GM10266 (cell line): Measurements from ENCODE around the gene ITIH2.

Experiments
- DNase-seq: peaks from one replicate; pipeline ENCODE4 v3.0.0; 2012; ENCODE audit errors: extremely low spot score
- CTCF ChIP-seq: IDR thresholded peaks from 2 replicates; pipeline ENCODE4 v1.5.1; 2012; ENCODE audit warnings: mild to moderate bottlenecking, low read depth; ENCODE audit not compliant: control insufficient read depth, insufficient read depth; ENCODE audit errors: missing control alignments

Gene ITIH2

DNA sequence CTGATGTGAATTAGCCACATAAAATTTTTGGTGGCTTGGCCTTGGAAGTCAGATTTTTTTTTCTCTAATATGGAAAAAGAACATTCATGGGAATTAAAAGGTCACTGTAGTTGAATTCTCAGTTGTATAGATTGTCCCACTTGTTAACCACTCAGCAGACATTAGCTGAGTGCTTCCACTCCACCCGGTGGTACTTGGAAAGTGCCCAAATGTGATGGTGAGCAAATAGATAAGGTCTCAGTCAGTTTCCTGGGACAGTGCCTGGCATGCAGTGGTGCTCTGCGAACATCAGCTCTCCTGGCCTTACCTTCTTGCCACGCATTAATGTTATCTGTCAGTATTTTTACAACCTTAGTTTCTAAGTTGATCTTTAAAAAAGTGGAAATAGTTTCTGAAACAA, 86.3 kb downstream of the ITIH2 start:
- no peak for TF ChIP-seq CTCF
- no peak for DNase-seq

GRCh38 chr10:7792541-7792940, 89.4 kb downstream of the ITIH2 start:
- TF ChIP-seq CTCF = no peak
- DNase-seq = no peak

GRCh38 chr10:7794251-7795026, 91.3 kb downstream of the ITIH2 start:
- TF ChIP-seq CTCF = no peak
- DNase-seq = no peak

DNA sequence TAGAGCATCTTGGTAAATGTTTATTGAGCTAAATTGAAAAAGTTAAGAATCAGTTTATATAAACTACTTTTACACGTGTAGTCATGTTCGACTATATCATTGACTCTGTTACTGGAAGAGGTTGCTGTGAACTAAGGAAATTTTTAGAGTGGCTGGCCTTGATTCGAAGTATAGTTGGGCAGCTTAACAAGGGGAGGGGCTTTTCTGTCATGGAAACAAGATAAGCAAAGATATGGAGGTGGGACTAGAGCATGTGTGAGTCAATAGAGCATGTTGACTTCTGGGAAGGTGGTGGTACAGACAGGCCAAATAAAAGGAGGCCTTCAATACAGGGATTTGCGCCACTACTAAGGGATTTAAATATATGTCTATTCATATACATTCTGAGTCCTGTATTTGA, 92.5 kb downstream of the ITIH2 start:
- no peak for DNase-seq
- no peak for TF ChIP-seq CTCF

DNA sequence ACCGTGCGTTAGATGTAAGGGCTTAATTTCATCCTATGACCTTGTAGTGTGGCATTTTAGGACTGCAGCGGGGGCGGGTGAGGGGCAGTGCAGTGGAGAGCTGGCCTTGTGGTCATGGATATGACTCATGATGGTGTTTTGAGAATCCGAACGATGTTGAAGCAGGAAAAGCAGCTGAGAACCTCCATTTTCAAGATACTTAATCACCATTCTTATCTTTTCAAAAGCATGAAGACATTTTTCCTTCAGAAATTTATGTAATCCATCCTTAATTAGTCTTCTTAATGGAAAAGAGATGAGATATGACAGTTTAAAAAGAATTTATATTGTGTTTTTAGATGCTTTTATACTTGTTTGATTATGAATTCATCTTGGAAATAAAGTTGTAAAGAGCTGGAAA, 94.5 kb downstream of the ITIH2 start:
- DNase-seq = no peak
- no peak for TF ChIP-seq CTCF
